PC-9 (cell line): Measurements from ENCODE around the gene RET. TPM values are rescaled to one million over a fixed set of nuclear protein-coding genes. Genes with fewer than 3 reads are reported as not detected.

Experiments
- BruUV-seq: library from RNA; stranded (reverse); fragments of 400-500 nt; replicated peaks from 2 replicates; lab custom pipeline; 2021; lab: Mats Ljungman, UMichigan
- CTCF ChIA-PET: fragments of 300-600 bp; sonication (Branson Sonifier 250); formaldehyde crosslinking; loops from one replicate; lab custom pipeline; 2022; ENCODE audit warnings: antibody characterized with exemption; lab: Charles Lee
- POLR2A ChIA-PET: fragments of 300-600 bp; sonication (Branson Sonifier 250); formaldehyde crosslinking; loops from one replicate; lab custom pipeline; 2022; ENCODE audit warnings: antibody characterized with exemption; ENCODE audit not compliant: unreplicated experiment; lab: Charles Lee
- DNase-seq, 2 experiments: peaks; one replicate each; pipeline versions ENCODE4 v3.0.0 to v3.0.0-alpha.2; 2015 to 2022; ENCODE audit warnings: mixed read lengths in 1 of 2
- H2AFZ ChIP-seq: fragments of 200-600 bp; sonication (generic); 2 replicates; pipeline ENCODE4 v1.8.1; 2017; ENCODE audit warnings: antibody characterized with exemption
- H3F3A ChIP-seq: fragments of 200-600 bp; sonication (generic); 2 replicates; pipeline ENCODE4 v1.8.1; 2017; ENCODE audit warnings: antibody characterized with exemption, mild to moderate bottlenecking, low read depth; ENCODE audit not compliant: insufficient read depth
- H3K27ac ChIP-seq: fragments of 200-600 bp; sonication (generic); 2 replicates; pipeline ENCODE4 v1.6.1; 2016; ENCODE audit warnings: mixed run types
- H3K27me3 ChIP-seq: fragments of 200-600 bp; sonication (generic); 2 replicates; pipeline ENCODE4 v1.6.1; 2016; ENCODE audit warnings: low read depth, mixed run types; ENCODE audit not compliant: insufficient read depth
- H3K36me3 ChIP-seq: fragments of 200-600 bp; sonication (generic); 2 replicates; pipeline ENCODE4 v1.6.1; 2016; ENCODE audit warnings: low read depth, mixed run types
- H3K4me1 ChIP-seq: fragments of 200-600 bp; sonication (generic); replicated peaks from 2 replicates; pipeline ENCODE4 v1.6.1; 2016; ENCODE audit warnings: mixed run types; ENCODE audit not compliant: insufficient read depth
- H3K4me2 ChIP-seq: fragments of 200-600 bp; sonication (generic); 2 replicates; pipeline ENCODE4 v1.6.1; 2017; ENCODE audit warnings: mixed run types
- H3K4me3 ChIP-seq: fragments of 200-600 bp; sonication (generic); 2 replicates; pipeline ENCODE4 v1.6.1; 2016; ENCODE audit warnings: mixed run types
- H3K79me2 ChIP-seq: fragments of 200-600 bp; sonication (generic); 2 replicates; pipeline ENCODE4 v1.6.1; 2017; ENCODE audit warnings: low read depth, mixed run types
- H3K9me2 ChIP-seq: fragments of 200-600 bp; sonication (generic); 2 replicates; pipeline ENCODE4 v1.8.1; 2017; ENCODE audit warnings: mild to moderate bottlenecking; ENCODE audit not compliant: insufficient read depth
- H3K9me3 ChIP-seq: fragments of 200-600 bp; sonication (generic); 2 replicates; pipeline ENCODE4 v1.8.1; 2016; ENCODE audit warnings: low read depth; ENCODE audit not compliant: insufficient read depth
- H4K20me1 ChIP-seq: fragments of 200-600 bp; sonication (generic); 2 replicates; pipeline ENCODE4 v1.8.1; 2017; ENCODE audit not compliant: insufficient read depth
- EZH2 ChIP-seq: fragments of 200-600 bp; sonication (generic); IDR thresholded peaks from 2 replicates; pipeline ENCODE4 v1.8.0; 2017; ENCODE audit warnings: antibody characterized with exemption, low read depth
- intact Hi-C: fragments of 100-400 bp; cut with micrococcal nuclease; formaldehyde crosslinking; loops from one replicate; pipeline ENCODE4 v1.10.0; 2022; ENCODE audit not compliant: unreplicated experiment
- total RNA-seq: library from RNA; stranded (reverse); gene quantifications from 2 replicates; pipeline ENCODE4 v1.2.3, GENCODE V29; 2021
- TF ChIP-seq, protein P1 (sequence below): fragments of 200-600 bp; sonication (generic); conservative IDR thresholded peaks from 2 replicates; pipeline ENCODE4 v1.6.1; 2017; ENCODE audit warnings: mixed run types, antibody characterized with exemption, mild to moderate bottlenecking, moderate library complexity

The RET gene
- total RNA-seq, 1 experiment from 2014 or later, result not detected

DNA sequence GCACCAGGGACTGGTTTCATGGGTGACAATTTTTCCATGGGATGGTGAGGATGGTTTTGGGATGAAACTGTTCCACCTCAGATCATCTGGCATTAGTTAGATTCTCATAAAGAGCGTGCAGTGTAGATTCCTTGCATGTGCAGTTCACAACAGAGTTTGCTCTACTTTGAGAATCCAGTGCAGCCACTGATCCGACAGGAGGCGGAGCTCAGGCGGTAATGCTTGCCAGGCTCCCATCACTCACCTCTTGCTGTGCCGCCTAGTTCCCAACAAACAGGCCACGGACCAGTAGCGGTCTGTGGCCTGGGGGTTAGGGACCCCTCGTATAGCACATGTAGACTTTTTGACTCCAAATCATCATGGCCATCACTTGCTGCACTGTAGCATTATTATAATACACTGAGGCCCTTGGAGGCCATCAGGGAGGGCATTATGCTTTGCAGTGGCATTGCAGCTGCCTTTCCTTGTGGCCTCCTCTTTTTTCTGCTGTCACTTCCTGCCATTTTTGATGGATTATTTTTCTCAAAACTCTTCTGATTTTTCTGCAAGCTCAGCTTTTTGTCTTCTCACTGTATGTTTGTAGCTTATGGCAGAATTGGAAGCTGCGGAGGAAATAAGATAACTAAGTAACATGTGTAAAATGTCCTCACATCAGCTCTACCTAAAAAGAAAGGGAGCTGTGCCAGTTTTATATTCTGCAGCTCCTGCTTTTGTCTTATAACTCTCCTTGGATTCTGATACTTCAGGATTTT lies 79.9 kb downstream of the RET start:
- Histone ChIP-seq H4K20me1 (no peaks in the 10 kb centered on the region), H2AFZ (no peak overlapping the region), H3K79me2 (no peaks in the 10 kb centered on the region), H3K27me3 (no peaks in the 10 kb centered on the region), H3K4me3 (no peak overlapping the region), H3K36me3 (no peaks in the 10 kb centered on the region), H3K9me3 (peaks cover 4% of the 10 kb centered on the region; the same call in 1 of the 2 replicates), H3F3A (no peaks in the 10 kb centered on the region), H3K27ac (no peak overlapping the region), H3K4me1 (no peaks in the 10 kb centered on the region), H3K9me2 (no peaks in the 10 kb centered on the region), H3K4me2 (no peak overlapping the region)
- CTCF ChIA-PET, result no interaction called here
- intact Hi-C loops, result no loop called here
- BruUV-seq, result no TSS peak
- POLR2A ChIA-PET, result no interaction called here
- TF ChIP-seq, protein P1, sequence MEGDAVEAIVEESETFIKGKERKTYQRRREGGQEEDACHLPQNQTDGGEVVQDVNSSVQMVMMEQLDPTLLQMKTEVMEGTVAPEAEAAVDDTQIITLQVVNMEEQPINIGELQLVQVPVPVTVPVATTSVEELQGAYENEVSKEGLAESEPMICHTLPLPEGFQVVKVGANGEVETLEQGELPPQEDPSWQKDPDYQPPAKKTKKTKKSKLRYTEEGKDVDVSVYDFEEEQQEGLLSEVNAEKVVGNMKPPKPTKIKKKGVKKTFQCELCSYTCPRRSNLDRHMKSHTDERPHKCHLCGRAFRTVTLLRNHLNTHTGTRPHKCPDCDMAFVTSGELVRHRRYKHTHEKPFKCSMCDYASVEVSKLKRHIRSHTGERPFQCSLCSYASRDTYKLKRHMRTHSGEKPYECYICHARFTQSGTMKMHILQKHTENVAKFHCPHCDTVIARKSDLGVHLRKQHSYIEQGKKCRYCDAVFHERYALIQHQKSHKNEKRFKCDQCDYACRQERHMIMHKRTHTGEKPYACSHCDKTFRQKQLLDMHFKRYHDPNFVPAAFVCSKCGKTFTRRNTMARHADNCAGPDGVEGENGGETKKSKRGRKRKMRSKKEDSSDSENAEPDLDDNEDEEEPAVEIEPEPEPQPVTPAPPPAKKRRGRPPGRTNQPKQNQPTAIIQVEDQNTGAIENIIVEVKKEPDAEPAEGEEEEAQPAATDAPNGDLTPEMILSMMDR, result no peak
- no peak for TF ChIP-seq EZH2
- DNase-seq, result no peak

DNA sequence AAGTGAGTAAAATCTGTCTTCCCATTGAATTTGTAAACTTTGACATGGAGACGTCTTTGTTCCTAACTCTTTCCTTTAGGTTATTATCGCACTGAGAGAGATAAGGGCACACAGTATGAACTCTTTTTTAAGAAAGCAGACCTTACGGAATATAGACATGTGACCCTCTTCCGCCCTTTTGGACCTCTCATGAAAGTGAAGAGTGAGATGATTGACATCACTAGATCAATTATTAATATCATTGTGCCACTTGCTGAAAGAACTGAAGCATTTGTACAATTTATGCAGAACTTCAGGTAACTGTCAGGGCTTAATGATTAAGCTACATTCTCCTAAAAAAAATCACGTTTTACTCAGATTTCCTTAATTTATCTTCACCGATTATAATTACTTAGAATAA lies 81.8 kb downstream of the RET start:
- intact Hi-C loops, result no loop called here
- Histone ChIP-seq H3K4me1 (no peaks in the 10 kb centered on the region), H3F3A (no peaks in the 10 kb centered on the region), H2AFZ (no peak overlapping the region), H3K36me3 (no peaks in the 10 kb centered on the region), H3K4me3 (no peak overlapping the region), H3K4me2 (no peak overlapping the region), H3K9me3 (peaks cover 4% of the 10 kb centered on the region; the same call in 1 of the 2 replicates), H4K20me1 (no peaks in the 10 kb centered on the region), H3K79me2 (no peaks in the 10 kb centered on the region), H3K27me3 (no peaks in the 10 kb centered on the region), H3K9me2 (no peaks in the 10 kb centered on the region), H3K27ac (no peak overlapping the region)
- ChIA-PET CTCF (no interaction called here), POLR2A (no interaction called here)
- BruUV-seq, result no TSS peak
- TF ChIP-seq EZH2, result no peak
- TF ChIP-seq, protein P1, result no peak
- DNase-seq, result no peak

DNA sequence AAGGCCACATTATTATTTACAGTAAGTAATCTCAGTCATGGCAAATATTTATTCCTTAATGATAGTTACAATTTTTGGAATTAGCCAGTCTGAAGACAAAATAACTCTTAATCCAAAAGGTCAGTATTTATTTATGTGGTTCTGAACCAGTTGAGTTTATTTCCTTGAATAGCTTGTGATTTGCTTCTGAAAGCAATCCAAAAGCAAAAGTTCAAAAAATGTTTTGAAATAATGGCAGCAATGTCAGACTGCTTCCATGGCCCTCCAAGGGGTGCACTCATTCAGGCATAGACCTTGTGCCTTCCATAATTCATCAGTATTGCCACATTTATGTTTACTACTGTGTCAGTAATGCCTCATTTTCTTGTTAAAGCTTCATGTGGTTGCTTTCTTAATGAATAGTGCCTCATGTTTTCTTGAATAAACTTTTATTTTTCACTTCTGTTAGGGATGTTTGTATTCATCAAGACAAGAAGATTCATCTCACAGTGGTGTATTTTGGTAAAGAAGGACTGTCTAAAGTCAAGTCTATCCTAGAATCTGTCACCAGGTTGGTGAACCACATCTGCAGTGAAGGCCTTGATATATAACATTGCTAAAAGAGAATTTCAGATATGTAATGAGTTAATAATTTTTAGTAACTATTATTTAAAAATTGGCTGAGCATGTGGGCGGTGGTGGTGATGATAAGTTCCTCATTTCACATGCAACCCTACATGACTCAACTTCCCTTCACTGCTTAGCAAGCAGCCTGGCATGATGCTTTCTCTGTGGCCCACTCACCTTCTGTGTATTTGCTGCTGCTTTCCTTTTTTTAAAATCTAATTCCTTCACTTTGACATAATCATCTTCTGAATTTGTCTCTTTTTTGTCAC lies 83.4 kb downstream of the RET start:
- Histone ChIP-seq H3F3A (no peaks in the 10 kb centered on the region), H4K20me1 (no peaks in the 10 kb centered on the region), H3K4me3 (no peak overlapping the region), H3K27ac (no peak overlapping the region), H3K36me3 (no peaks in the 10 kb centered on the region), H3K9me3 (peaks cover 4% of the 10 kb centered on the region; the same call in 1 of the 2 replicates), H3K27me3 (no peaks in the 10 kb centered on the region), H3K79me2 (no peaks in the 10 kb centered on the region), H3K4me2 (no peak overlapping the region), H2AFZ (no peak overlapping the region), H3K4me1 (no peaks in the 10 kb centered on the region), H3K9me2 (no peaks in the 10 kb centered on the region)
- intact Hi-C loops, result no loop called here
- TF ChIP-seq, protein P1, result no peak
- no peak for TF ChIP-seq EZH2
- no peak for DNase-seq
- POLR2A ChIA-PET, result no interaction called here
- CTCF ChIA-PET, result no interaction called here
- no TSS peak for BruUV-seq
